AG04450 (cell line): ENCODE measurements around the gene DYRK1A. TPM values are rescaled to one million over a fixed set of nuclear protein-coding genes. Genes with fewer than 3 reads are reported as not detected.

Experiments used
- CTCF ChIA-PET: fragments of 300-600, 350-600 bp; formaldehyde crosslinking; extraction: SDS; loops from one replicate; lab custom pipeline; 2022; ENCODE audit warnings: antibody characterized with exemption, inconsistent platforms; lab: Charles Lee
- POLR2A ChIA-PET: fragments of 350-600 bp; formaldehyde crosslinking; extraction: SDS; loops from one replicate; lab custom pipeline; 2021; ENCODE audit warnings: antibody characterized with exemption, inconsistent platforms; lab: Yijun Ruan, JAX
- DNase-seq: peaks from one replicate; pipeline ENCODE4 v3.0.0-alpha.2; 2011; ENCODE audit warnings: low read depth, low spot score
- H3K27ac ChIP-seq: one replicate; pipeline ENCODE4 v1.5.1; 2012; ENCODE audit warnings: low read depth, low read length, control low read depth
- H3K27me3 ChIP-seq: one replicate; pipeline ENCODE4 v1.6.0; 2012; ENCODE audit warnings: low read length; ENCODE audit not compliant: control insufficient read depth, insufficient read depth
- H3K4me3 ChIP-seq: 2 replicates; pipeline ENCODE4 v1.5.1; 2011; ENCODE audit warnings: mild to moderate bottlenecking, low read depth, low read length, control low read depth
- H3K9me3 ChIP-seq: 2 replicates; pipeline ENCODE4 v1.5.1; 2012; ENCODE audit warnings: low read length; ENCODE audit not compliant: control insufficient read depth, insufficient read depth
- CTCF ChIP-seq: IDR thresholded peaks from 2 replicates; pipeline ENCODE4 v1.5.1; 2011; ENCODE audit warnings: low read depth, low read length, control low read depth, inconsistent platforms
- polyA plus RNA-seq: library from polyadenylated mRNA; depleted of rRNA; stranded (reverse); fragments of >200 nt; gene quantifications from 2 replicates; pipeline ENCODE4 v1.2.3, GENCODE V29; 2011

DYRK1A gene
- polyA plus RNA-seq, 1 experiment = 33.1 TPM

GRCh38 chr21:37525810-37526209, 159.2 kb downstream of the DYRK1A start:
- H3K4me3 ChIP-seq = no peak overlapping the region
- peaks cover 3% of the 10 kb centered on the region; the same call in 1 of the 2 replicates for H3K9me3 ChIP-seq
- no peak for DNase-seq
- CTCF ChIA-PET = interaction anchor here (0.7 to 1.6 kb wide), 3 partner anchors 9 to 1481 kb away, joined by 3 to 6 read pairs (median 4); no protein-coding TSS in a partner anchor
- H3K27me3 ChIP-seq = no peaks in the 10 kb centered on the region
- POLR2A ChIA-PET = interaction anchor here (1.0 kb wide), 1 partner anchor 38 kb away, joined by 3 read pairs; no protein-coding TSS in a partner anchor
- no peak overlapping the region for H3K27ac ChIP-seq
- TF ChIP-seq CTCF = no peak

- CTCF ChIA-PET = no interaction called here
- H3K9me3 ChIP-seq = peaks cover 3% of the 10 kb centered on the region; the same call in 1 of the 2 replicates
- DNase-seq = no peak
- POLR2A ChIA-PET = no interaction called here
- no peak for TF ChIP-seq CTCF
- H3K27me3 ChIP-seq = no peaks in the 10 kb centered on the region
- H3K4me3 ChIP-seq = no peak overlapping the region
- H3K27ac ChIP-seq = no peak overlapping the region
Measured at GRCh38 chr21:37527103-37527502, 160.5 kb downstream of the DYRK1A start.

DNA sequence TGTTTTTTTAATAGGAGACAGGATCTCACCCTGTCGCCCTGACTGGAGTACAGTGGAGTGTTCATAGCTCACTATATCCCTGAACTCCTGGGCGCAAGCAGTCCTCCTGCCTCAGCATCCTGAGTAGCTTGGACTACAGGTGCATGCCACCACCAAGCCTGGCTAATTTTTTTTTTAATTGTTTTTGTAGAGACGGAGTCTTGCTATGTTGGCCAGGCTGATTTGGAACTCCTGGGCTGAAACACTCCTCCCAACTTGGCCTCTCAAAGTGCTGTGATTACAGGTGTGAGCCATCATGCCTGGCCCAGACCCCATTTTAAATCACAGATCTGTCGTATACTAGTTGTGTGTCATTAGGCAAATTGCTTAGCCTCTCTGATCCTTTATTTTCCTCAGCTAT, 161.1 kb downstream of the DYRK1A start:
- no peak for DNase-seq

DNA sequence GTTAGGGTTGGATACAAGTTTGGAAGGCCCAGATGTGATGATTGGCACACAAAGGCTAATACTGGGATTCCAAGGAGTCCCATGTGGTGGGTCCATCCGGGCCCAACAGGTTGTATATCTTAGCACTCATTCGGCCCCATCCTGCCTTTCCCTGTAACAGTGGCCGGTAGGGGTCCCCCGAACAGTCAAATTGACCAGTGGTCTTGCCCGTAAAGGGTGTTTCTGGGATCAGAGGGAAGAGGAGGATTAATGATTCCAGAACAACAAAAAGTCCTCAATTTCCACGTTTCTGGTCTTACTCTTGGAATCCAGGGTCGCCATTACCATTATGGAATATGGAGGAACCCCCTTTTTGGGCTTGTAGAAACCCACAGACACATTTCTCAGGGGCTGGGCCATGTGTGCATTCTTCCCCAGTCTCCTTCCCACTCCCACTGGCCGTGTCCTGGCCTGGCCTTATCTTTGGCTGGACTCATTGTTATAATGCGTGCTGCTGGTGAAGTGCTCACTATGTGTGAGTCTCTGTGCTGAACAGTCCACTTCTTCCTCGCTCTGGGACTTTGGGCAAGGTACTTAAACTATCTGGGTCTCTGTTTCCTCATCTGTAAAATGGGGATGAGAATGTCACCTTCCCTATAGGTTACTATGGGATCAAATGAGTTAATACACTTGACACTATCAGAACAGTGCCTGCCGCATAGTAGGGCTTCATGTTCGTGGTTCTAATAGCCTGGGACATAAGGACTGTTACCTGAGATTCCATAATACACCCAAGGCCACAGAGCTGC, 161.8 kb downstream of the DYRK1A start:
- CTCF ChIA-PET = interaction anchor here (1.4 kb wide), 1 partner anchor 54 kb away, joined by 3 read pairs; no protein-coding TSS in a partner anchor
- DNase-seq = no peak
- H3K9me3 ChIP-seq = peaks cover 3% of the 10 kb centered on the region; the same call in 1 of the 2 replicates
- H3K4me3 ChIP-seq = no peak overlapping the region
- no peak for TF ChIP-seq CTCF
- H3K27ac ChIP-seq = no peak overlapping the region
- H3K27me3 ChIP-seq = peaks cover 1% of the 10 kb centered on the region
- POLR2A ChIA-PET = no interaction called here

More for the DNA sequence above, 161.1 kb downstream of the DYRK1A start:
- Histone ChIP-seq H3K27ac (no peak overlapping the region), H3K9me3 (peaks cover 3% of the 10 kb centered on the region; the same call in 1 of the 2 replicates), H3K27me3 (no peaks in the 10 kb centered on the region), H3K4me3 (no peak overlapping the region)
- CTCF ChIA-PET = no interaction called here
- TF ChIP-seq CTCF = no peak
- POLR2A ChIA-PET = no interaction called here

- H3K9me3 ChIP-seq = peaks cover 3% of the 10 kb centered on the region
- no peak overlapping the region for H3K4me3 ChIP-seq
- POLR2A ChIA-PET = no interaction called here
- H3K27me3 ChIP-seq = peaks cover 6% of the 10 kb centered on the region
- TF ChIP-seq CTCF = no peak
- CTCF ChIA-PET = interaction anchor here (1.4 kb wide), 1 partner anchor 53 kb away, joined by 3 read pairs; no protein-coding TSS in a partner anchor
- no peak for DNase-seq
- no peak overlapping the region for H3K27ac ChIP-seq
Measured at GRCh38 chr21:37529649-37530048, 163.1 kb downstream of the DYRK1A start.
